HG03457 (cell line): ENCODE measurements around the gene EXOC5.
"Not testable (repeated sequence)": the region's sequence is repeated elsewhere in the genome, so short reads cannot be mapped to it uniquely, and the experiment has no call there.

Experiments used
- ATAC-seq: cut with Tn5 transposase; IDR thresholded peaks from one replicate; pipeline ENCODE4 v1.9.1; 2021; ENCODE audit warnings: moderate number of reproducible peaks; ENCODE audit not compliant: unreplicated experiment

The EXOC5 gene

GRCh38 chr14:57259672-57260071 is 9.0 kb downstream of the EXOC5 start:
- no peak for ATAC-seq

DNA sequence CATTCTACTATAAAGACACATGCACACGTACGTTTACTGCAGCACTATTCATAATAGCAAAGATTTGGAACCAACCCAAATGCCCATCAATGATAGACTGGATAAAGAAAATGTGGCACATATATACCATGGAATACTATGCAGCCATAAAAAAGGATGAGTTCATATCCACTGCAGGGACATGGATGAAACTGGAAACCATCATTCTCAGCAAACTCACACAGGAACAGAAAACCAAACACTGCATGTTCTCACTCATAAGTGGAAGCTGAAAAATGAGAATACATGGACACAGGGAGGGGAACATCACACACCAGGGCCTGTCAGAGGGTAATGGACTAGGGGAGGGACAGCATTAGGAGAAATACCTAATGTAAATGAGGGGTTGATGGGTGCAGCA is 10.5 kb downstream of the EXOC5 start:
- not testable (repeated sequence) for ATAC-seq

GRCh38 chr14:57254884-57255283 is 13.8 kb downstream of the EXOC5 start:
- ATAC-seq: no peak

DNA sequence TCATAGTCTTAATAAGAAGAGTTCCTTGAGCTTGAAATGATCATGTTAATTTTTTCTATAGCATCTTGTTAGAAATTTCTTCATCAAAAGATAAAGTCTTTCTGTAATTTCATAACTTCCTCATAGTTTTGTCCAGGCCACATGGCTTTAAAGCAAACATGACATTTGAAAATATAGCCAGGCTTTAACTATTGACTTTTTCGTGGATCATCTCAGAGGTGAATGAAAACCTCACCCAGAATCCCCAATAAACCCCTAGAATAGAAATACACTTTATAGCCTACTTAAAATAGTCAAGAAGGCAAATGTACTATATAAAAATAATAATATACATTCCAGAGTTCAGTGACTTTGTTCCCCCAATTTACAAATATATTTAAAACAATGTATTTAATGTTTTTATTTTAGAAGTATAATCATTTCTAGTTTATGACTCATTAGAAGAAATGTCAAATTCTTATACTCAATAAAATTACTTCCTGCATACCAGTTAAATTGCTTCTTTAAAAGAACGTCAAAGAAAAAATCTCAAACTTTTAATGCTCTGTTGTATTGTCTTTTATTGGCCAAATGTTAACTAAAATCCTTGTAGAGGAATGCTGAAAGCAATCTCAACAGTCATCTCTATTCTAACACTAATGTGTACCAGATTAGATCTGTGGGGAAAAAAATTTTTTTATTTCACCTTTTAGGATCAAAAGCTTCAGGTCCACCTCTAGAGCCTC is 21.6 kb downstream of the EXOC5 start:
- no peak for ATAC-seq

DNA sequence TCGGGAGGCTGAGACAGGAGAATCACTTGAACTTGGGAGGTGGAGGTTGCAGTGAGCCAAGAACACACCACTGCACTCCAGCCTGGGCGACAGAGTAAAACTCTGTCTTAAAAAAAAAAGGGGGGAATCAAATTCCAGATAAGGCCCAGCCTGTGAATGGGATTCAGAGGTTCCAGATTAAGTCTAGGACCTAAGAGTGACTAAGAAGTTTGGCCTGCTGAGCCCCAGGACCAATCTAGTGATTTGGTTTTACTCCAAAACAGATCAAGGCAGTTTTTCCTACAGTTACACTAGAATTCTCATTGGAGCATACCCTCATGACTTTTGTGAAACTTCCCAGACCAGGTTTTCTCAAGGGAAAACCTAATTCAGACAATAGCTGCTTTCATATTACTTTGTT is 22.8 kb downstream of the EXOC5 start:
- ATAC-seq: no peak

DNA sequence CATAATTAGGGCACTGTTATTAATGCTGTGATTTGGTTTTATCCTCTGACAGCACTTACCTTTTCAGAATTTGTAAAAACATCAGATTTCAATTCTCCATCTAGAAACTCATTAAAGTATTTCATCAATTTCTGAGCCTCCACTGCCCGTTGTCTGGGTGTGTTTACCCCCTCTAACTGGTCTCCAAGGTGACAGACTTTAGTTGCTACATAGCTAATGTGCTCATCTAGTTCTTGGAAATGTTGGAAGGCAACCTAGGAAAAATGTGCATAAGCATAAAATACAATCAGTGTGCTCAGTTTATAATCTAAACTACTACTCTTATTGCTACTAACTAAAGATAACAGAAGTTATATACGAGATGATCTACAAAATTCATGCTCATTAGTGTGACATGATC is 24.6 kb downstream of the EXOC5 start:
- ATAC-seq: no peak

- ATAC-seq: no peak
Observed at GRCh38 chr14:57243320-57243719, 25.4 kb downstream of the EXOC5 start.

- not testable (repeated sequence) for ATAC-seq
Observed at GRCh38 chr14:57240115-57240514, 28.6 kb downstream of the EXOC5 start.

GRCh38 chr14:57232006-57232405 is 36.7 kb downstream of the EXOC5 start:
- no peak for ATAC-seq

GRCh38 chr14:57228320-57228719 is 40.4 kb downstream of the EXOC5 start:
- ATAC-seq: not testable (repeated sequence)

DNA sequence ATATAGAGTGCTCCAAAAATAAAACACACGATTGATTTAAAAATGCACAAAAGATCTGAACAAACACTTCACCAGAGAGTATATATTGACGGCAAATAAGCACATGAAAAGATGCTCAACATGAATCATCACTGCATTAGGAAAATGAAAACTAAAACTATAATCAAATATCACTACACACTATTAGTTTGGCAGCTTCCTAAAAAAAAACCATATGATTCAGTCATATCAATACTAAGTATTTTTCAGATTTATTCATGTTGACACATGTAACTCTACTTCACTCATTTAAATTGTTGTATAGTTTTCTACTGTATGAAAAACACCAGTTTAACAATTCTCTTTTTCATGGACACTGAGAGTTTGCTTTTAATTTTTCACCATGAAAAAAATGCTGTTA is 41.6 kb downstream of the EXOC5 start:
- no peak for ATAC-seq

- ATAC-seq: no peak
Observed at GRCh38 chr14:57221931-57222330, 46.8 kb downstream of the EXOC5 start.

DNA sequence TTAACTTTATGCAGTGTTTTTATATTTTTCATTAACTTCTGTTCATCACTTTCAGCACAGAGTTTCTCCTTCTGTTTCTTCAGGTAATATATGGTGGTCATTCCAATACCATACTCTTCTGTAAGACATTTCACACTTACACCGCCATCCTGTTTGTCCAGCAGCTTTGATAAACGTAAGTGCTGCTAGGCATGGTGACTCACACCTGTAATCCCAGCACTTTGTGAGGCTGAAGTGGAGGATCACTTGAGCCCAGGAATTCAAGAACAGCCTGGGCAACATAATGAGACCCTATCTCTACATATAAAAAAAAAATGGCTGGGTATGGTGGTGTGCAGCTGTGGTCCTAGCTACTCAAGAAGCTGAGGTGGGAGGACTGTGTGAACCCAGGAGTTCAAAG is 55.8 kb downstream of the EXOC5 start:
- no peak for ATAC-seq

- no peak for ATAC-seq
Observed at GRCh38 chr14:57209561-57209960, 59.1 kb downstream of the EXOC5 start.

GRCh38 chr14:57205938-57206337 is 62.8 kb downstream of the EXOC5 start:
- no peak for ATAC-seq

DNA sequence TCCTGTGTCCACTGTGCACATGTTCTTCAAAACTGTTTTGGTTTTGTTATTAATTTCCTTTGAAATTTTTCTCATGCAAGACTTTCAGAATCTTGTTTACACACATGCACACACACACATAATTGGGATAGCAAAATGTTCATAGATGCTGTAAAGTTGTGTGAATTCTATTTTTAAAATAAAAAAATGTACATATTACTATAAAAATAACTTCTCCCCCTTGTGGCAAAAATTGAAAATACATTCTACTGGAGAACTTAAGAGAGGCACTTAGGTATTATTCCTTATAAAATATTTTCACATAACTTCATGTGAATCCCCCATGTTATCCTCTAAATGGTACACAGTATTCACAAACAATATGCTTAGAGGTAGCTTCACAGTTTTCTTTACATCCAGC is 66.0 kb downstream of the EXOC5 start:
- ATAC-seq: not testable (repeated sequence)

GRCh38 chr14:57199921-57200320 is 68.8 kb downstream of the EXOC5 start:
- no peak for ATAC-seq

DNA sequence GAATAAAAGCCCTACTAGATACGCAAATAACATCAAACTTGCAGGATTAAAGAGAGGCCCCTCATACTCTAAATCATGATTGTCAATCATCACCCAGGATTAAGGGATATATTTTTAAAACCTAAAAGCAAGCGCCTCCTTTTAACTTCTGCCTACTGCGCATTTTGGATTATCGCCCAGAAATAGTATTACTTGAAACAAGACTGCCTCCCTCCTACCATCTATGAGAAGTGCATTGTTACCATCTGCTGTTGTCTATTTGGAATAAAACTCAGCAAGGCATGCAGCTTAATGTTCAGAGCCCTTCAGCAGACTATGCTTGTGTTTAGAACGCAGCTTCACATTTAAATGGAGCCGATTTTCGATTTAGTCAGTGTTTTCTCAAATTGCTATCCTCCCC is 79.6 kb downstream of the EXOC5 start:
- no peak for ATAC-seq

DNA sequence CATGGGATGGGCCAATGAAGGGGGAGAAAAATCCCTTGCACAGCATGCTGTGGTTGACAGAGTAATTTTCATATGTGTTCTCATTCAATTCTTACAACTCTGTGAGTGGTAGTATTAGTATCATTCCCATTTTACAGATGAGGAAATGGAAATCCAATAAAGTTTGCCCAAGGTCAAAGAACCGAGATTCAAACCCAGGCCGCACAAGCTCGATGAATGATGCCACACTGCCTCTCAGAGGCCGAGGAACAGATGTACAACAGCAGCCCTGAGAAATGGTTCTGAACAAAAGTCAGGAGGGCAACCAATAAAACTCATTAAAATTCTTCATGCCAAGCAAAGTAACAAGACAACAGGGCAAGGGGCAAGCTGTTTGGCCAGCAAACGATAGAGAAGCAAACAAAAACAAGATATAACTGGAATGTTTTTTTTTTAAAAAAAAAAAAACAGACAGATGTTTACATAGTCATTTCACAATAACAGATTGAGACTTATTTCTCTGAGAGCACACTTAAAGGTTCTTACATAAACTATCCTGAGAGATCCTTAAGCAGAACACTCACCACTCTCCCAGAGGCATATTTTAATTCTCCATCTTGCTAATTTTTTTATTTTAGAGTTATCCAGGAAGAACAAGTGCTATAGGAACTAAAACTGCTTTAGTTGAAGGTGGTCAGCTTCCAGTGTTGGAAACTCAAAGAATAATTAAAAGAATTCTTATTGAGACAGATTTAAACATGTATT is 85.8 kb downstream of the EXOC5 start:
- no peak for ATAC-seq

- ATAC-seq: no peak
Observed at GRCh38 chr14:57179273-57179672, 89.4 kb downstream of the EXOC5 start.

- ATAC-seq: no peak
Observed at GRCh38 chr14:57174466-57174865, 94.2 kb downstream of the EXOC5 start.

DNA sequence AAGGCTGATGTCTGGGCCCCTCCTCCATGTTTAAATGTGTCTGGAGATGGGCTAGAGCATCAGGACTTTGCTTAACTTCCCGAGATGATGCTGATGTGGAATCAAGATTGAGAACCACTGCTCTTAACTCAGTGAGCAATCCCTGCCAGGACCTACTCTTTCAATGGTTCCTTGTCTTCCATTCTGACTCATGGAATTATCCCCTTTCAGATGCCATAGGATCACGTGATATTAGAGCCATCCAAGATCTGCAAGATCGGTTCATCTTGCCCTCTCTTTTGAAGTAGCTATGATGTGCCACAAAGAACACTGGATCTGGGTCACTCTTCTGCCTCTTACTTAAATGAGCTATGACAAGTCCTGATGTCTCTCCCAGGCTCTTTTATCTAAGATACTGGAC is 96.8 kb downstream of the EXOC5 start:
- ATAC-seq: no peak

- no peak for ATAC-seq
Observed at GRCh38 chr14:57171363-57171762, 97.3 kb downstream of the EXOC5 start.
